ENCODE results near the gene NAA50.

GRCh38 chr3:113754494-113755159 is 8.6 kb upstream of the NAA50 start:
- no peak for TF ChIP-seq CTCF (IDR thresholded peaks at IDR 0.05; ENCODE audit: poor library complexity)
- no peak for TF ChIP-seq EZH2phosphoT487 (IDR thresholded peaks at IDR 0.05; ENCODE audit: low read depth, severe bottlenecking, unreplicated experiment)
- TF ChIP-seq EZH2 (IDR thresholded peaks at IDR 0.05; ENCODE audit: borderline replicate concordance) = no peak
